Testis (tissue), 3 donors: ENCODE data around the gene MYCT1. TPM values are rescaled to one million over a fixed set of nuclear protein-coding genes. Genes with fewer than 3 reads are reported as not detected.
"Not testable (repeated sequence)": the region's sequence is repeated elsewhere in the genome, so short reads cannot be mapped to it uniquely, and the experiment has no call there.

ENCODE experiments used
- DNase-seq: peaks from one replicate; pipeline ENCODE4 v3.0.0-alpha.2; 2019
- H3K27ac ChIP-seq, 2 donors: fragments of 200-600 bp; sonication (generic); one replicate each; pipeline ENCODE4 v1.5.1; 2019
- H3K27me3 ChIP-seq: fragments of 200-600 bp; sonication (generic); one replicate; pipeline ENCODE4 v1.5.1; 2019
- H3K36me3 ChIP-seq: fragments of 200-600 bp; sonication (generic); one replicate; pipeline ENCODE4 v1.5.1; 2017; ENCODE audit warnings: low read depth; ENCODE audit errors: missing control alignments
- H3K4me1 ChIP-seq: fragments of 200-600 bp; sonication (generic); one replicate; pipeline ENCODE4 v1.5.1; 2019
- H3K4me3 ChIP-seq, 2 donors: fragments of 200-600 bp; sonication (generic); one replicate each; pipeline ENCODE4 v1.5.1; 2017 to 2019
- H3K9me3 ChIP-seq: fragments of 200-600 bp; sonication (generic); one replicate; pipeline ENCODE4 v1.5.1; 2017
- POLR2A ChIP-seq: fragments of 450-650 bp; IDR thresholded peaks from one replicate; pipeline ENCODE4 v1.6.1; 2017; ENCODE audit warnings: antibody characterized with exemption, mild to moderate bottlenecking, moderate library complexity
- WGBS, 2 donors: methylation state at CpG; one replicate each; pipeline ENCODE4 v1.1.5; 2018; 5-methylcytosine and 5-hydroxymethylcytosine counted together
- intact Hi-C: fragments of 100-400 bp; cut with DNase I; formaldehyde crosslinking; loops from one replicate; pipeline ENCODE4 v1.15.1; 2023; ENCODE audit warnings: low total_unique reads
- polyA plus RNA-seq: library from polyadenylated mRNA; stranded (reverse); fragments of 350-450 nt; fragmentation: Illumina TruSeq; extraction: RNeasy Lipid Tissue Mini Kit (QIAGEN cat#74804); gene quantifications from one replicate; pipeline ENCODE4 v1.2.3, GENCODE V29; 2014; ENCODE audit warnings: low read depth, low replicate concordance; ENCODE audit not compliant: insufficient read depth
- total RNA-seq, 2 donors: library from RNA; depleted of rRNA; stranded (reverse); fragments of >200 nt; gene quantifications; one replicate each; pipeline ENCODE4 v1.2.3, GENCODE V29; 2016
- TF ChIP-seq, protein P1 (sequence below), 3 experiments: fragments of 450-650 bp in 2 of 3; fragments of 200-600 bp in 1 of 3; sonication (generic) in 1 of 3; IDR thresholded peaks; one replicate each; pipeline ENCODE4 v1.5.1; 2016 to 2019; ENCODE audit warnings: antibody characterized with exemption in 3 of 3, mild to moderate bottlenecking in 2 of 3, moderate library complexity in 1 of 3

MYCT1 gene
- total and polyA plus RNA-seq, 3 donors from 2014 or later = 2.3 to 4.3 (median 3.4) TPM

- no peaks in the 10 kb centered on the region for H3K36me3 ChIP-seq
These were observed 15.6 kb upstream of the MYCT1 start for GRCh38 chr6:152682141-152682540.

DNA sequence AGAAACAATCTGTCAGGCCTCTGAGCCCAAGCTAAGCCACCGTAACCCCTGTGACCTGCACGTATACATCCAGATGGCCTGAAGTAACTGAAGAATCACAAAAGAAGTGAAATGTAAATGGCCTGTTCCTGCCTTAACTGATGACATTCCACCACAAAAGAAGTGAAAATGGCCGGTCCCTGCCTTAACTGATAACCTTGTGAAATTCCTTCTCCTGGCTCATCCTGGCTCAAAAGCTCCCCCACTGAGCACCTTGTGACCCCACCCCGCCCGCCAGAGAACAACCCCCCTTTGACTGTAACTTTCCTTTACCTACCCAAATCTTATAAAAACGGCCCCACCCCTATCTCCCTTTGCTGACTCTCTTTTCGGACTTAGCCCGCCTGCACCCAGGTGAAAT, 14.8 kb upstream of the MYCT1 start:
- WGBS, 2 donors = 64 to 68% methylated on average over 8 of the region's 8 CpGs
- H3K4me1 ChIP-seq, DNase-seq, intact Hi-C loops, H3K27me3 ChIP-seq, H3K9me3 ChIP-seq, H3K36me3 ChIP-seq, H3K4me3 ChIP-seq, H3K27ac ChIP-seq: not testable (repeated sequence)

More at GRCh38 chr6:152682141-152682540, 15.6 kb upstream of the MYCT1 start:
- H3K9me3 ChIP-seq = no peaks in the 10 kb centered on the region
- H3K4me1 ChIP-seq = no peaks in the 10 kb centered on the region
- WGBS, 2 donors = 62 to 64% methylated on average over 8 of the region's 8 CpGs
- TF ChIP-seq, protein P1, sequence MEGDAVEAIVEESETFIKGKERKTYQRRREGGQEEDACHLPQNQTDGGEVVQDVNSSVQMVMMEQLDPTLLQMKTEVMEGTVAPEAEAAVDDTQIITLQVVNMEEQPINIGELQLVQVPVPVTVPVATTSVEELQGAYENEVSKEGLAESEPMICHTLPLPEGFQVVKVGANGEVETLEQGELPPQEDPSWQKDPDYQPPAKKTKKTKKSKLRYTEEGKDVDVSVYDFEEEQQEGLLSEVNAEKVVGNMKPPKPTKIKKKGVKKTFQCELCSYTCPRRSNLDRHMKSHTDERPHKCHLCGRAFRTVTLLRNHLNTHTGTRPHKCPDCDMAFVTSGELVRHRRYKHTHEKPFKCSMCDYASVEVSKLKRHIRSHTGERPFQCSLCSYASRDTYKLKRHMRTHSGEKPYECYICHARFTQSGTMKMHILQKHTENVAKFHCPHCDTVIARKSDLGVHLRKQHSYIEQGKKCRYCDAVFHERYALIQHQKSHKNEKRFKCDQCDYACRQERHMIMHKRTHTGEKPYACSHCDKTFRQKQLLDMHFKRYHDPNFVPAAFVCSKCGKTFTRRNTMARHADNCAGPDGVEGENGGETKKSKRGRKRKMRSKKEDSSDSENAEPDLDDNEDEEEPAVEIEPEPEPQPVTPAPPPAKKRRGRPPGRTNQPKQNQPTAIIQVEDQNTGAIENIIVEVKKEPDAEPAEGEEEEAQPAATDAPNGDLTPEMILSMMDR (IDR thresholded peaks at IDR 0.05) = no peak
- TF ChIP-seq POLR2A = no peak
- no peak overlapping the region for H3K4me3 ChIP-seq
- intact Hi-C loops = no loop called here
- H3K27ac ChIP-seq = no peak overlapping the region
- no peak for DNase-seq
- no peaks in the 10 kb centered on the region for H3K27me3 ChIP-seq

GRCh38 chr6:152685819-152686218, 11.9 kb upstream of the MYCT1 start:
- no peak for DNase-seq
- intact Hi-C loops = no loop called here
- H3K27ac ChIP-seq = no peak overlapping the region
- no peaks in the 10 kb centered on the region for H3K4me1 ChIP-seq
- H3K9me3 ChIP-seq = no peaks in the 10 kb centered on the region
- 68 to 83% methylated on average over 10 to 12 of the region's 12 CpGs for WGBS, 2 donors
- TF ChIP-seq, protein P1 (IDR thresholded peaks at IDR 0.05) = no peak
- TF ChIP-seq POLR2A = no peak
- no peaks in the 10 kb centered on the region for H3K27me3 ChIP-seq
- no peaks in the 10 kb centered on the region for H3K36me3 ChIP-seq
- no peak overlapping the region for H3K4me3 ChIP-seq

DNA sequence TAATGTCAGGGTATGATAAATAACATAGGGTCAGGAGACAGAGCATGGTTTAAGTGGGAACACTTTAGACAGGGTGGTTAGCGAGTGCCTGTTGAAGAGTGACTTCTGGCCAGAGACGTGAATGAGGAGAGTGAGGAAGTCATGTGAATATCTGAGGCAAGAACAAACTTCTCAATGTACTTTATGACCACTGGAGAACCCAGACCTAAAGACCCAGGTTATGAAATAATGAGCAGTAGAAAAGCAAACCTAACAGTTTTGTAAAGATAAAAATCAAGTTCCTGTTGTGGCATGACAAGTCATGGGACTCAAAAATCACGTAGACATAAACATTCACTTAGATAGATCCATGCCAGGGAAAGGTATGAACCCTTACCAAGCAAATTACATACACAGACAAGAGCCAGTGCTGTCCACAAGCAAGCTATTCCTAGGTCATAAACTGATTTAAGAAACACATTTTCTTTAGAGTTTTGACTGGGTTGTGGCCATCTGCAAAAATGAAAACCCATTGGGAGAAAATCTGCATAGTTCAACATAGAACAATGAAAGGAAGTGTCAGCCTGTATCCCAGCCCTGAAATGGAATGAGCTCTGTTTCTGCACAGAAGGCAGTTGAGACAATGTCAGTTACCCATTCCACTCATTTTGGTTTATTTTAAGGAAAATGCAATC, 2.2 kb upstream of the MYCT1 start:
- Histone ChIP-seq H3K4me1 (no peaks in the 10 kb centered on the region), H3K27ac (no peak overlapping the region), H3K9me3 (no peaks in the 10 kb centered on the region), H3K27me3 (no peaks in the 10 kb centered on the region), H3K4me3 (no peak overlapping the region), H3K36me3 (no peaks in the 10 kb centered on the region)
- intact Hi-C loops = no loop called here
- no peak for DNase-seq
- TF ChIP-seq POLR2A = no peak
- TF ChIP-seq, protein P1 (IDR thresholded peaks at IDR 0.05) = no peak
- 72 to 83% methylated on average over 3 of the region's 3 CpGs for WGBS, 2 donors

GRCh38 chr6:152696522-152696921, 1.2 kb upstream of the MYCT1 start:
- Histone ChIP-seq H3K27ac (no peak overlapping the region), H3K36me3 (no peaks in the 10 kb centered on the region)
- no peak for DNase-seq

More at GRCh38 chr6:152696522-152696921, 1.2 kb upstream of the MYCT1 start:
- 75 to 76% methylated on average over 2 of the region's 2 CpGs for WGBS, 2 donors
- H3K9me3 ChIP-seq = no peaks in the 10 kb centered on the region
- intact Hi-C loops = no loop called here
- TF ChIP-seq POLR2A = no peak
- TF ChIP-seq, protein P1 (IDR thresholded peaks at IDR 0.05) = no peak
- no peak overlapping the region for H3K4me3 ChIP-seq
- no peaks in the 10 kb centered on the region for H3K4me1 ChIP-seq
- no peaks in the 10 kb centered on the region for H3K27me3 ChIP-seq
